HG02798 (cell line): ENCODE results near the gene AGAP2.

ENCODE experiments used
- ATAC-seq: cut with Tn5 transposase; IDR thresholded peaks from one replicate; pipeline ENCODE4 v1.9.1; 2021; ENCODE audit warnings: mild to moderate bottlenecking; ENCODE audit not compliant: unreplicated experiment, poor library complexity

The AGAP2 gene

GRCh38 chr12:57769594-57769993 is 31.1 kb upstream of the AGAP2 start:
- no peak for ATAC-seq

GRCh38 chr12:57767876-57768275 is 29.3 kb upstream of the AGAP2 start:
- no peak for ATAC-seq

GRCh38 chr12:57767305-57767698 is 28.8 kb upstream of the AGAP2 start:
- no peak for ATAC-seq

- no peak for ATAC-seq
Observed at GRCh38 chr12:57766464-57767304, 28.1 kb upstream of the AGAP2 start, which contains the start of gene CYP27B1. Gene CYP27B1 (minus strand): TSS chr12:57767078. CDS start chr12:57767041, 37 bp downstream.

- no peak for ATAC-seq
Observed at GRCh38 chr12:57765698-57766463, 27.3 kb upstream of the AGAP2 start.

- peak; percentile 72 for ATAC-seq
Observed at GRCh38 chr12:57765003-57765697, 26.6 kb upstream of the AGAP2 start.

- peak; percentile 8 for ATAC-seq
Observed at GRCh38 chr12:57764662-57765002, 26.1 kb upstream of the AGAP2 start.

- ATAC-seq: no peak
Observed at GRCh38 chr12:57763881-57764661, 25.5 kb upstream of the AGAP2 start.

GRCh38 chr12:57762463-57762862 is 23.9 kb upstream of the AGAP2 start:
- ATAC-seq: no peak

GRCh38 chr12:57761391-57761998 is 23.0 kb upstream of the AGAP2 start:
- ATAC-seq: no peak

- ATAC-seq: no peak
Observed at GRCh38 chr12:57760347-57760982, 21.9 kb upstream of the AGAP2 start.

- ATAC-seq: no peak
Observed at GRCh38 chr12:57759360-57759980, 20.9 kb upstream of the AGAP2 start.

GRCh38 chr12:57758552-57759359 is 20.2 kb upstream of the AGAP2 start:
- no peak for ATAC-seq

GRCh38 chr12:57757771-57758170 is 19.2 kb upstream of the AGAP2 start:
- ATAC-seq: no peak

GRCh38 chr12:57756406-57757341 is 18.1 kb upstream of the AGAP2 start:
- peak; percentile 19 for ATAC-seq

GRCh38 chr12:57755454-57756372 is 17.2 kb upstream of the AGAP2 start:
- ATAC-seq: no peak
